Measurements from ENCODE around the gene HLCS. TPM values are rescaled to one million over a fixed set of nuclear protein-coding genes. Genes with fewer than 3 reads are reported as not detected.
A peak's percentile ranks its signal among the peaks of the same experiment; 100 is the strongest.

The HLCS gene
- total and polyA plus RNA-seq, 2 donors (not counting 3 experiments of a cell fraction or from before 2014, with no cell fraction given): 6.7 to 17.2 TPM

- no peak for DNase-seq (ENCODE audit: low read depth, low spot score)
- POLR2A ChIA-PET: no interaction called here
- Histone ChIP-seq H2AFZ (ENCODE audit: low read depth, low read length) (peak overlapping the region; percentile 74), H3K4me2 (ENCODE audit: insufficient read depth, low read length) (no peak overlapping the region), H3K27me3 (ENCODE audit: control insufficient read depth in 2 of 2, insufficient read depth in 2 of 2, low read length in 2 of 2) (no peaks in the 10 kb centered on the region), H3K9me1 (replicated peaks; ENCODE audit: control insufficient read depth, extremely low read depth, insufficient read depth, low read length) (no peaks in the 10 kb centered on the region), H3K9ac (replicated peaks; ENCODE audit: extremely low read depth, insufficient read depth, low read length) (no peak overlapping the region), H3K9me3 (replicated peaks; ENCODE audit: control insufficient read depth, insufficient read depth, low read length) (no peaks in the 10 kb centered on the region), H3K4me1 (ENCODE audit: control insufficient read depth, extremely low read depth, insufficient read depth, low read length) (peaks cover 6% of the 10 kb centered on the region), H3K79me2 (ENCODE audit: control insufficient read depth, insufficient read depth, low read length) (no peaks in the 10 kb centered on the region), H4K20me1 (replicated peaks; ENCODE audit: control insufficient read depth, extremely low read depth, insufficient read depth, low read length) (no peaks in the 10 kb centered on the region), H3K36me3 (ENCODE audit: control insufficient read depth in 2 of 2, extremely low read depth in 1 of 2, insufficient read depth in 2 of 2, low read length in 2 of 2) (no peaks in the 10 kb centered on the region), H3K4me3 (replicated peaks in 1 of 3; ENCODE audit: insufficient read depth in 1 of 3, low read depth in 1 of 3, low read length in 3 of 3) (no peak overlapping the region), H3K27ac (ENCODE audit: insufficient read depth, low read depth, low read length) (no peak overlapping the region)
- BruUV-seq (replicated peaks): no TSS peak
- CTCF ChIA-PET: interaction anchor here (0.8 to 1.7 kb wide), 4 partner anchors 15 to 148 kb away, joined by 3 to 6 read pairs (median 4); no protein-coding TSS in a partner anchor
- TF ChIP-seq GATA2 (IDR thresholded peaks at IDR 0.05; ENCODE audit: insufficient read depth, insufficient read length, low read depth, low read length) (no peak), JUN (IDR thresholded peaks at IDR 0.05; ENCODE audit: borderline replicate concordance, insufficient read depth, insufficient read length, low read depth) (no peak), MYC (IDR thresholded peaks at IDR 0.05; ENCODE audit: low read depth, low read length) (no peak), CTCF (IDR thresholded peaks at IDR 0.05; ENCODE audit: extremely low read depth in 1 of 2, insufficient read depth in 1 of 2, low read depth in 1 of 2, low read length in 2 of 2) (no peak), POLR2AphosphoS5 (IDR thresholded peaks at IDR 0.05; ENCODE audit: insufficient read depth, low read depth, low read length) (no peak), EZH2 (IDR thresholded peaks at IDR 0.05; ENCODE audit: borderline replicate concordance, low read depth, low read length, severe bottlenecking) (no peak), MAX (IDR thresholded peaks at IDR 0.05; ENCODE audit: insufficient read depth, insufficient read length) (no peak), POLR2A (IDR thresholded peaks at IDR 0.05; ENCODE audit: low read depth, low read length) (no peak)
- intact Hi-C loops (cut with micrococcal nuclease) (no loop called here), dilution Hi-C loops (cut with MboI; ENCODE audit: extremely low pct_ligation_motif_present, low sequenced_read_pairs) (no loop called here)
- FAIRE-seq: peak; percentile 46
Measured at GRCh38 chr21:36769051-36769839, 197.2 kb downstream of the HLCS start.

Measured in endothelial cell of umbilical vein (primary cell).